Right atrium auricular region (tissue), 2 donors: ENCODE measurements around the gene RUVBL2. TPM values are rescaled to one million over a fixed set of nuclear protein-coding genes. Genes with fewer than 3 reads are reported as not detected.
A peak's percentile ranks its signal among the peaks of the same experiment; 100 is the strongest.

Experiments
- DNase-seq: peaks from one replicate; pipeline ENCODE4 v3.0.0-alpha.2; 2019; ENCODE audit warnings: low spot score
- H3K27ac ChIP-seq, 2 donors: fragments of 200-600 bp; sonication (generic); 1 replicate in 1 of 2; 2 replicates in 1 of 2; pipeline ENCODE4 v1.5.1; 2016 to 2019
- H3K27me3 ChIP-seq, 2 donors: fragments of 200-600 bp; sonication (generic); one replicate each; pipeline versions ENCODE4 v1.5.1 to v1.6.0; 2017 to 2019
- H3K36me3 ChIP-seq: fragments of 200-600 bp; sonication (generic); one replicate; pipeline ENCODE4 v1.5.1; 2016
- H3K4me1 ChIP-seq, 2 donors: fragments of 200-600 bp; sonication (generic); one replicate each; pipeline versions ENCODE4 v1.5.1 to v1.6.0; 2017 to 2019
- H3K4me3 ChIP-seq, 2 donors: fragments of 200-600 bp; sonication (generic); 1 replicate in 1 of 2; 2 replicates in 1 of 2; pipeline ENCODE4 v1.5.1; 2017 to 2019; ENCODE audit warnings: mild to moderate bottlenecking in 1 of 2, moderate library complexity in 1 of 2
- H3K9me3 ChIP-seq, 2 donors: fragments of 200-600 bp; sonication (generic); one replicate each; pipeline ENCODE4 v1.5.1; 2019
- total RNA-seq, 2 donors: library from RNA; depleted of rRNA; stranded (reverse); fragments of >200 nt; gene quantifications; one replicate each; pipeline ENCODE4 v1.1.0, GENCODE V29; 2016
- TF ChIP-seq, protein P1 (sequence below), 2 donors: fragments of 200-600 bp; sonication (generic); IDR thresholded peaks; one replicate each; pipeline ENCODE4 v1.5.1; 2019; ENCODE audit warnings: antibody characterized with exemption in 2 of 2

The RUVBL2 gene
- total RNA-seq, 2 donors from 2014 or later: 49.1 to 87.7 TPM

- DNase-seq: no peak
- peaks cover 0 to 42% of the 10 kb centered on the region in 2 donors for H3K4me1 ChIP-seq
- H3K9me3 ChIP-seq: no peaks in the 10 kb centered on the region
- H3K4me3 ChIP-seq: no peak overlapping the region
- peaks cover 18% of the 10 kb centered on the region for H3K36me3 ChIP-seq
- no peaks in the 10 kb centered on the region for H3K27me3 ChIP-seq
- peak overlapping the region; percentile 90 to 92 for H3K27ac ChIP-seq
- TF ChIP-seq, protein P1, sequence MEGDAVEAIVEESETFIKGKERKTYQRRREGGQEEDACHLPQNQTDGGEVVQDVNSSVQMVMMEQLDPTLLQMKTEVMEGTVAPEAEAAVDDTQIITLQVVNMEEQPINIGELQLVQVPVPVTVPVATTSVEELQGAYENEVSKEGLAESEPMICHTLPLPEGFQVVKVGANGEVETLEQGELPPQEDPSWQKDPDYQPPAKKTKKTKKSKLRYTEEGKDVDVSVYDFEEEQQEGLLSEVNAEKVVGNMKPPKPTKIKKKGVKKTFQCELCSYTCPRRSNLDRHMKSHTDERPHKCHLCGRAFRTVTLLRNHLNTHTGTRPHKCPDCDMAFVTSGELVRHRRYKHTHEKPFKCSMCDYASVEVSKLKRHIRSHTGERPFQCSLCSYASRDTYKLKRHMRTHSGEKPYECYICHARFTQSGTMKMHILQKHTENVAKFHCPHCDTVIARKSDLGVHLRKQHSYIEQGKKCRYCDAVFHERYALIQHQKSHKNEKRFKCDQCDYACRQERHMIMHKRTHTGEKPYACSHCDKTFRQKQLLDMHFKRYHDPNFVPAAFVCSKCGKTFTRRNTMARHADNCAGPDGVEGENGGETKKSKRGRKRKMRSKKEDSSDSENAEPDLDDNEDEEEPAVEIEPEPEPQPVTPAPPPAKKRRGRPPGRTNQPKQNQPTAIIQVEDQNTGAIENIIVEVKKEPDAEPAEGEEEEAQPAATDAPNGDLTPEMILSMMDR (IDR thresholded peaks at IDR 0.05): no peak
Measured at GRCh38 chr19:48962029-48962848, 31.4 kb upstream of the RUVBL2 start.

DNA sequence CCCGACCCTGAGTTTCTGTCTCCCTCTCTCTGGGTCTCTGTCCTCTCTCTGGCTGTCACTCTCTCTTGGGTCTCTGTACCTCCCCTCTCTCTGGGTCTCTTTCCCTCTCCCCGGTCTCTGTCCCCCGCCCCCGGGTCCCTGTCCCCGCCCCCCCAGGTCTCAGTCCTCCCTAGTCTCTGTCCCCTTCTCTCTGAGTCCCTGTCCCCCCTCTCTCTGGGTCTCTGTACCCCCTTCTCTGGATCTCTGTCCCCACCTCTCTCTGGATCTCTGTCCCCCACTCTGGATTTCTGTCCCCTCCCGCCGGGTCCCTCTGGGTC is 30.9 kb upstream of the RUVBL2 start:
- H3K4me1 ChIP-seq: peaks cover 0 to 47% of the 10 kb centered on the region in 2 donors
- peaks cover 18% of the 10 kb centered on the region for H3K36me3 ChIP-seq

GRCh38 chr19:48963371-48964204 is 30.1 kb upstream of the RUVBL2 start:
- DNase-seq: peak; percentile 88
- Histone ChIP-seq H3K27me3 (no peaks in the 10 kb centered on the region), H3K4me3 (peak overlapping the region; percentile 39 to 82)

More for the DNA sequence above, 30.9 kb upstream of the RUVBL2 start:
- DNase-seq: no peak
- no peak overlapping the region for H3K4me3 ChIP-seq
- peak overlapping the region; percentile 90 to 92 for H3K27ac ChIP-seq
- H3K9me3 ChIP-seq: no peaks in the 10 kb centered on the region
- no peaks in the 10 kb centered on the region for H3K27me3 ChIP-seq
- TF ChIP-seq, protein P1 (IDR thresholded peaks at IDR 0.05): no peak

GRCh38 chr19:48964205-48965039 is 29.3 kb upstream of the RUVBL2 start:
- H3K36me3 ChIP-seq: peaks cover 29% of the 10 kb centered on the region
- peak overlapping the region; percentile 39 to 82 for H3K4me3 ChIP-seq
- H3K27ac ChIP-seq: peak overlapping the region; percentile 90 to 92
- H3K4me1 ChIP-seq: peaks cover 0 to 61% of the 10 kb centered on the region in 2 donors
- H3K9me3 ChIP-seq: no peaks in the 10 kb centered on the region
- no peaks in the 10 kb centered on the region for H3K27me3 ChIP-seq
- TF ChIP-seq, protein P1 (IDR thresholded peaks at IDR 0.05): no peak
- DNase-seq: no peak

More at GRCh38 chr19:48963371-48964204, 30.1 kb upstream of the RUVBL2 start:
- Histone ChIP-seq H3K4me1 (peaks cover 0 to 53% of the 10 kb centered on the region in 2 donors), H3K36me3 (peaks cover 21% of the 10 kb centered on the region), H3K27ac (peak overlapping the region; percentile 90 to 92), H3K9me3 (no peaks in the 10 kb centered on the region)
- TF ChIP-seq, protein P1 (IDR thresholded peaks at IDR 0.05): no peak

DNA sequence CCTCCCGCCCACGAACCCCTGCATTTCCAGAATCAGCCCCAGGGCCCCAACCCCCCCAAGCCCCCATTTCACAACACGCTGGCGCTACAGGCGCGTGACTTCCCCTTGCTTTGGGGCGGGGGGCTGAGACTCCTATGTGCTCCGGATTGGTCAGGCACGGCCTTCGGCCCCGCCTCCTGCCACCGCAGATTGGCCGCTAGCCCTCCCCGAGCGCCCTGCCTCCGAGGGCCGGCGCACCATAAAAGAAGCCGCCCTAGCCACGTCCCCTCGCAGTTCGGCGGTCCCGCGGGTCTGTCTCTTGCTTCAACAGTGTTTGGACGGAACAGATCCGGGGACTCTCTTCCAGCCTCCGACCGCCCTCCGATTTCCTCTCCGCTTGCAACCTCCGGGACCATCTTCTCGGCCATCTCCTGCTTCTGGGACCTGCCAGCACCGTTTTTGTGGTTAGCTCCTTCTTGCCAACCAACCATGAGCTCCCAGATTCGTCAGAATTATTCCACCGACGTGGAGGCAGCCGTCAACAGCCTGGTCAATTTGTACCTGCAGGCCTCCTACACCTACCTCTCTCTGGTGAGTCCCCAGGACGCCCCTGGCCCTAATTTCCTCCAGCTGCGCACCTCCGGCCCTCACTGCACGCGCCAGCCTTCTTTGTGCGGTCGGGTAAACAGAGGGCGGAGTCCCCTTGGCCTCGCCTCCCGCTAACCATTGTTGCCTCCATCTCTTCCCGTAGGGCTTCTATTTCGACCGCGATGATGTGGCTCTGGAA is 28.5 kb upstream of the RUVBL2 start, which contains the start of gene FTL:
FTL (plus strand) TSS at position 270 of the 766 bp plus-strand sequence; CDS start at position 469, 199 bp downstream.
- TF ChIP-seq, protein P1 (IDR thresholded peaks at IDR 0.05): no peak
- DNase-seq: peak; percentile 99
- peaks cover 0 to 61% of the 10 kb centered on the region in 2 donors for H3K4me1 ChIP-seq
- peak within 1 kb of the TSS; percentile 90 to 92 for H3K27ac ChIP-seq
- no peaks in the 10 kb centered on the region for H3K27me3 ChIP-seq
- H3K9me3 ChIP-seq: no peaks in the 10 kb centered on the region
- peaks cover 37% of the 10 kb centered on the region for H3K36me3 ChIP-seq
- peak within 1 kb of the TSS; percentile 82 to 99 for H3K4me3 ChIP-seq
